ENCODE results near the gene C16orf87.

The C16orf87 gene

GRCh38 chr16:46843898-46844642 is 13.1 kb upstream of the C16orf87 start:
- no peak for DNase-seq

GRCh38 chr16:46842192-46842895 is 11.4 kb upstream of the C16orf87 start:
- DNase-seq, result no peak

DNA sequence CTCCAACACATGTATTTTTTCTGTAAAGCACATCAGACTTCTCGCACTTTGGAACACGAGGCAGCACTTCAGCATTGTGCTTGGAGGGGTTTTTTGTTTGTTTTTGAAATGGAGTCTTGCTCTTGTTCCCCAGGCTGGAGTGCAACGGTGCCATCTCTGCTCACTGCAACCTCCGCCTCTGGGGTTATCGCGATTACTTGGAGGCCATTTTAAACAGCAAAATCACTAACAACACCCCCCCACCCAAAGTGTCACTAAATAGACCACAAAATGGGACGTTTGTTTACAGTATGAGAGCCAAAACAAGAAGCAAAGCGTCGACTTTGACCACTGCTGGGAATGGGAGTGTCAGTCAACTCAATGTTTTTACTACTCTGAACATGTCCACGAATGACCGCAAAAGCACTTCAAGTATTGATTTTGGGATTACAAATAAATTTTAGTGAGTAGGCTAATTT is 9.0 kb upstream of the C16orf87 start:
- no peak for DNase-seq

DNA sequence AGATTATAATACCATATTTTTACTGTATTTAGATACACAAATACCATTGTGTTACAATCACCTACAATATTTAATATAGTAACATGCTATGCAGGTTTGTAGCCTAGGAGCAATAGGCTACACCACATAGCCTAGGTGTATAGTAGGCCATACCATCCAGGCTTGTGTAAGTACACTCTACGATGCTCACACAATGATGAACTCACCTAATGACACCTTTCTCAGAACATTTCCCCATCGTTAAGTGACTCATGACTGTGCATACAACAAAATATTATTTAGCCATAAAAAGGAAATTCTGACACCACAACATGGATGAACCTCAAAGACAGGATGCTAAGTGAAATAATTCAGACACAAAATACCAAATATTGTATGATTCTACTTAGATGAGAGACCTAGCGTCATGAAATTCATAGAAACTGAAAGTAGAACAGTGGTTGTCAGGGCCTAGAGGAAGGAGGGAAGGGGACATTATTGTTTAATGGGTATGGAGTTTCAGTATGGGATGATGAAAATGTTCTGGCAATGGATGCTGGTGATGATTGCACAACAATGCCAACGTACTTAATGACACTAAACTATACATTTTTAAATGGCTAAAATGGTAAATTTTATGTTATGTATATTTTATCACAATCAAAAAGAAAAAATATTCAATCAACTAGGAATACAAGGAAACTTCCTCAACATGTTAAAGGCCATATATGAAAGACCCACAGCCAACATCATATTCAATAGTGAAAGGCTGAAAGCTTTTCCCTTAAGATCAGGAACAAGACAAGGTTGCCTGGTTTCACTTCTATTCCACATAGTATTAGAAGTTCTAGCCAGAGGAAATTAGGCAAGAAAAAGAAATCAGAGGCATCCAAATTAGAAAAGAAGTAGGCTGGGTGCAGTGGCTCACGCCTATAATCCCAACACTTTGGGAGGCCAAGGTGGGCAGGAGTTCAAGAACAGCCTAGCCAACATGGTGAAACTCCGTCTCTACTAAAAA is 5.9 kb upstream of the C16orf87 start:
- no peak for DNase-seq

DNA sequence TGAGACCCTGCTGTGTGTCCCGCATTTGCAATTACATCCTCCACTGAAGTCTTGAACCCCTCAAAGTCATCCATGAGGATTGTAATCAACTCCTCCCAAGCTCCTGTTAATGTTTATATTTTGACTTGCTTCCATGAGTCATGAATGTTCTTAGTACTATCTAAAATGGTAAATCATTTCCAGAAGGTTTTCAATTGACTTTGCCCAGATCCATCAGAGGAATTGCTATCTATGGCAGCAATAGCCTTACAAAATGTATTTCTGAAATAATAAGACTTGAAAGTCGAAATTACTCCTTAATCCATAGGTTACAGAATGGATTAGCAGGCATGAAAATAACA is 2.5 kb upstream of the C16orf87 start:
- no peak for DNase-seq

DNA sequence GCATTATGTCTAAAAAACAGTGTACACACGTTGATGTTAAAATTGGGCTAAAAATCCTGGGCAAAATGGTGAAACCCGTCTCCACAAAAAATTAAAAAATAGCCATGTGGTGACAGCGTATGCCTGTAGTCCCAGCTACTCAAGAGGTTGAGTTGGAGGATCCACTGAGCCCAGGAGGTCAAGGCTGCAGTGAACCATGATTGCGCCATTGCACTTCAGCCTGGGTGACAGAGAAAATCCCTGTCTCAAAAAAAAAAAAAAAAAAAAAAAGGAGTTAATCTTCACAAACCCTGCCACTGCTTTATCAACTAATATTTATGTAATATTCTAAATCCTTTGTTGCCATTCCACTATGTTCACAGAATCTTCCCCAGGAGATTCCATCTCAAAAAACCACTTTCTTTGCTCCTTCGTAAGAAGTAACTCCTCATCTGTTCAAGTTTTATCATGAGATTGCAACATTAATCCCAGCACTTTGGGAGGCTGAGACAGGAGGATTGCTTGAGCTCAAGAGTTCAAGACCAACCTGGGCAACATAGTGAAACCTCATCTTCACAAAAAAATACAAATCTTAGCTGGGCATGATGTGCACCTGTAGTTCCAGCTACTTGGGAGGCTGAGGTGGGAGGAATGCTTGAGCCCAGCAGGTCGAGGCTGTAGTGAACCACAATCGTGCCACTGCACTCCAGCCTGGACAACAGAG is 1.9 kb upstream of the C16orf87 start:
- DNase-seq, result no peak

GRCh38 chr16:46830417-46830901 is 521 bp downstream of the C16orf87 start:
- DNase-seq, result no peak

- no peak for DNase-seq
Observed at GRCh38 chr16:46828943-46829342, 2.0 kb downstream of the C16orf87 start.

DNA sequence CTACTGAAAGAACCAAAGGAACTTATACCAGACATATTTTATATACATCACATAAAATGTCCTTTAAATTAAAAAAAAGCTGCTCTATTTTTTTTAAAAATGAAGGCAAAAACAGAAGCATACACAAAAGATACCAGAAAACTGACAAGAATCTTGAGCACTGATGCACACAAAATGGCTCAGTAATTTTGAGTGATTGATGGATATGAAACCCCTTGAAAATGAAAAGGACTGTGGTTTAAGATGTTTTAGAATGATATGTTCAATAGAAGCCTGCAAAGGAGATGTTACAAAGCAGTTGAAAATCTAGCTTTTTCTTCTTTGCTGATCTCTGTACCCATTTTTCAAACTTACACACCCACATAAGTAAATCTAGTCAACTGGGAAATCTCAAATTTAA is 2.7 kb downstream of the C16orf87 start:
- DNase-seq, result no peak

DNA sequence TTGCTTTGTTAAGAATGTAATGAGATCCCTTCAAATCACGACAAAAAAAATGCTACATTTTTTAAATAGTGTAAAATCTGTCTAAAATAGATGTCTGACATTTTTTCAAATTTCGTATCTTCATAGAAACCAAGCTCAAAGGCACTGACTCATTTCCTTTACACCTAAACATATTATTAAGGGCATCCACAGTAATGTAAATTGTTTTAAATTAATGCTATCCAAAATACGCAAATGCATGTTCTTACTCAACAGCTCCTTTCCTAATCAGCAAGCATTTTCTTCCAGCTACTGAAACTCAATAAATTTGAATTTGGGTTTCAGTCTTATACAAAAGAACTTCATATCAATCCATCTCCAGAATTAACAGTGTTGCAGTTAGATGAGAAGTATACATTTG is 4.3 kb downstream of the C16orf87 start:
- peak; percentile 15 for DNase-seq

DNA sequence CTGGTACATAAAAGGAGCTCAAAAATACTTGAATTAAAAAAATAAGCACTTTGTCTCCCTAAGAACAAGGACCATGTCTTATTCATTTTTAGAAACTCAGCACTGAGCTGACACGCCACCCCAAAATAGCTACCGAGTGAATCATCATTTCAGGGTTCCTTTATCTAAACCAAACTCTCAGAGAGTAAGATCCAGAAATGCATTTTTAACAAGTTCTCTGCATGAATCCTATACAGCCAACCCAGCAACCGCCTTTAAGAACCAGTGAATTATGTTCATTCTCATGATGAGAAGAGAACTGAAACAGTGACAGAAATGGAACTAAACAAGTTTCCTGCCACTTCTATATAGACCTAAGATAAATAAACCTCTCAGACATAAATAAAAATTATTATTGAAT is 8.7 kb downstream of the C16orf87 start:
- peak; percentile 85 for DNase-seq

GRCh38 chr16:46817961-46818360 is 13.0 kb downstream of the C16orf87 start:
- DNase-seq, result peak; percentile 54

- DNase-seq, result no peak
Observed at GRCh38 chr16:46814790-46815189, 16.2 kb downstream of the C16orf87 start.

GRCh38 chr16:46813611-46814010 is 17.4 kb downstream of the C16orf87 start:
- no peak for DNase-seq

DNA sequence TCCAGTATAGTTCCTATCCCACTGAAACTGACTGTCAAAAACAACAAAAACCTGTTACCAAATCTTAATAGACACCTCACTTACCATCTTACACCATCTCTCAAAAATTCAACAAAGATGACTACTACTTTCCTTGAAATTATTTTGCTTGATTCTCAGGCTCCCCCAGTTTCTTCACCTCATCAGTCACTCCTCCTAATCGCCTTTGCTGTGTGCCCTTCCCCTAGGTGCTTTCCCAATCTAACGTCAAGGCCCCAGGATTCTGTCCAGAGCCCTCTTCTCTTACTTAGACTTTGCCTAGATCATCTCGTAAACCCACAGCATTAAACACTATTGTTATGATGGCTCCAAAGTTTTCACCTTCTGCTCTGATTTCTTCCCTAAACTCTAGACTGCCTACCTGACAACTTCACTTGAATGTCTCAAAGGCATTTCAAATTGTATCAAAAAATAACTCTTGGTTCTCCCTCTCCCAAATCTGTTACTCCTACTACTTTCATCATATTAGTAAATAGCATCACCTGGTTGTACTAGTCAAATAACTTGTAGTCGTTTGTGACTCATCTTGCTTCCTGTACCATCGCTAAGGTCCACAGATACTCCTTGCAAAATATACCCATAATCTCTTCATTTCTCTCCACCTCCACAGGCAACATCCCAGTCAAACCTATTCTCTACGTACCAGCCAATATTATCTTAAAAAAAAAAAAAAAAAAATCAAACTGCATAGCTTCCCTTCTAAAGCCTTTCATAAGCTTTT is 18.0 kb downstream of the C16orf87 start:
- no peak for DNase-seq

- no peak for DNase-seq
Observed at GRCh38 chr16:46811682-46812081, 19.3 kb downstream of the C16orf87 start.

DNA sequence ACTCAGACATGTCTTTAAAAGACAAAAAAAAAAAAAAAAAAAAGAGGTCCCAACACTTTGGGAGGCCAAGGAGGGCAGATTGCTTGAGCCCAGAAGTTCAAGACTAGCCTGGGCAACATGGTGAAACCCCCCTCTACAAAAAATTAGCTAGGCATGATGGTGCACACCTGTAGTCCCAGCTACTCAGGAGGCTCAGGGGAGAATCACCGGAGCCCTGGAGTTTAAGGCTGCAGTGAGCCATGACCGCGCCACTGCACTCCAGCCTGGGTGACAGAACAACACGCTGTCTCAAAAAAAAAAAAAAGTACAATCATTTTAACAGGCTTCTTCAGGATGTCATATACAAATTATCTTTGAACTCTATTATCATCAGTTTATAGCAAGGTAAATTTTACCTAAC is 22.0 kb downstream of the C16orf87 start:
- no peak for DNase-seq

DNA sequence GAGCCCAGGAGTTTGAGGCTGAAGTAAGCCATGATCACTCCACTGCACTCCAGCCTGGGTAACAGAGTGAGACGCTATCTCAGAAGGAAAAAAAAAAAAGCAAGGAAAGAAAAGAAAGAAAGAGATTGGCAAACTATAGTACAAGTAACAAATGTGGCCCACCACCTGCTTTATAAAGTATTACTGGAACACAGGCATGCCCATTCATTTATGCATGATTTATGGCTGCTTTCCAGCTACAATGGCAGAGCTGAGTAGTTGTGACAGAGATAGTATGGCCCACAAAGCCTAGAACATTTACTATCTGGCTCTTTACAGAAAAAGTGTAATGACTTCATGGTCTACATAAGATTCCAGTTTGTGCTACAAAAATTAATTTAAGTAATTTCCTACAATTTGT is 23.6 kb downstream of the C16orf87 start:
- no peak for DNase-seq

DNA sequence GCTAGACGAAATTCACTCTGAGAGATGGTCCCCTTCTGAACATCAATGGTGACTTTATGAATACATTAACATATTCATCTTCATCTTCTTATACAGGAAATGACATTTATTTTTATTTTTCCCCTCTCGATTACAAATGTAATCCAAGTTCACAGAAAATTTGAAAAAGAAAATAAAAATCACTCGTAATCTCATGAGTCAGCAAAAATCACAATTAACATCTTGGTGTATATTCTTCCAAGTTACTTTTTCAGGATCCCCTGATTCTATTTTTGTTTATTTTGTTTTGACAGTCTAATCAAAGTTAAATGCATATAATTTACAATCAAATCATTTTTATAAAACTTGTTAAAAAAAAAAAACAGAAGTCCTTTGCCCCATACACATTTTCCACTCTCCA is 27.6 kb downstream of the C16orf87 start:
- no peak for DNase-seq

GRCh38 chr16:46801428-46802049 is 29.4 kb downstream of the C16orf87 start:
- peak; percentile 20 for DNase-seq

- DNase-seq, result no peak
Observed at GRCh38 chr16:46800494-46800893, 30.5 kb downstream of the C16orf87 start.
